Measurements from ENCODE around the gene SNX24.
"Not testable (repeated sequence)": the region's sequence is repeated elsewhere in the genome, so short reads cannot be mapped to it uniquely, and the experiment has no call there.

The SNX24 gene

DNA sequence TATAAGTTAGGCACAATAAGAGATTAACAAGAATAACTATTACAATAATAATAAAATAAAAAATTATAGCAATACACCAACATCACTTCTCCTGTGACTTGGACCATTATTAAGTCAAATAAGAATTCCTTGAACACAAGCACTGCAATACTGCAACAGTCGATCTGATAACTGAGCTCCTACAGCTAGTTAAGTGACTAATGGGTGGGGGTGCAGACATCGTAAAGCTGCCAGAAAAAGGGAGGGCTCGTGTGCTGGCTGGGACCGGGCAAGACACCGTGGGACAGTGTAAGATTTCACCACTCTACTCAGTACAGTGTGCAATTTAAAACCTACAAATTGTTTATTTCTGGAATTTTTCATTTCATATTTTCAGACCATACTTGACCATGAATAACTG is 78.8 kb downstream of the SNX24 start:
- no peak for DNase-seq

DNA sequence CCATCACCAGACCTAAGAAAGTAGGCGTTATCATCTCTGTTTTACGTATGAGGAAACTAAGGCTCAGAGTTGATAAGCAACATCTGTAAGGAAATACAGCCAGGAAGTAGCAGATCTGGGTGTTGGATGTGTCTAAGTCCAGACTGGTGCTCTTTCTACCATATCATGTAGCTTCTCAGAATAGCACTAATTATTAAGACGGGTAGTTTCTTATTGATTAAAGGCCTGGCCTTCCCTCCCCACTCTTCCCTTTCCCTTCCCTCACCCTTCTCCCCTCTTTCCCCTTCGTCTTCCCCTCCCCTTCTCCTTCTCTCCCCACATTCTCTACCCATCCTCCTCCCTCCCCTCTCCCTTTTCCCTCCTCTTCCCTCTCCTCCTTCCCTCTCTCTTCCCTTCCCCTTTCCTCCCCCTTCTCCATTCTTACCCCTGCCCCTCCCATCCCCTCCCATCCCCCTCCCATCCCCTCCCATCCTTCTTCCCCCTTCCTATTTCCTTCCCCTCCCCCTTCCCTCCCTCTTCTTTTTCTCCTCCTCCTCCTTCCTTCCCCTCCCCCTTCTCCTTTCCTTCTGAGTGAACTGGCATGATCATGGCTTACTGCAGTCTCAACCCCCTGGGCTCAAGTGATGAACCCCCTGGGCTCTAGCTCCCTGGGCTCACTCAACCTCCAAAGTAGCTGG is 79.4 kb downstream of the SNX24 start:
- no peak for DNase-seq

DNA sequence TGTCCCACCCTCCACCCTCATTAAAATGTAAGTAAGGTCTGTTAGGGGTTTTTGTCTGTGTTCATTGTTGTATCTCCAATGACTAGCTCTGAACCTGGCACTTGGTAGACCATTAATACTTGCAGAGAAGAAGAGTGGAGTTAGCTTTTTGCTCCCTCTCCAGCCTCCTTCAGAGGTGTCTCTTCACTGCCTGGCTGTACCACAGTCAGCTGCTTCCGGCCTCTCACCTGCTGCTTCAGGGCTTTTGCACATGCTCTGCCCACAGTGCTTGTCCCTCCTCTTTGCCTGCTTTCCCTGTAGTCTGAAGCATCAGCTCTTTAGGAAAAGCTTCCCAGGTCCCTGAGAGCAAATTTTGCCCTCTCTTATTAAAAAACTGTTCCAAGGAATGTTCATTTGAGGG is 83.6 kb downstream of the SNX24 start:
- no peak for DNase-seq

DNA sequence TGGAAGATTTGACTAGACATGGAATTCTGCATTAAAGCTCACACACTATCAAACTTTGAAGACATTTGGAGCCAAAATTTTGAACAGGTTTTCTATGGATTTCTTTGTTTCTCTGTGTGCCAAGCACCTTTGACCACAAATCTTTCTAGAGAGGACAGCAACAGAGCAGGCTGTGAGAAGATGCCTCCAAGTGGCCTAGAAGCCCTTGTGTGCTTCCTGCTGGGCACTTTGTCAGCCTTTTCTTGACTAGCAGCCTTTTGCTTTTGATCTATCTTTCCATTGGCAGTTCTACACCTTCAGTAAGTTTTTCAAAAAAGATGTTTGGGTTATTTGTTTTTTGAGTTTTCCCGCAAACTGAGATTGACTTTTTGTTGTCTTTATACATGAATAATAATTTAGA is 84.6 kb downstream of the SNX24 start:
- DNase-seq = no peak

DNA sequence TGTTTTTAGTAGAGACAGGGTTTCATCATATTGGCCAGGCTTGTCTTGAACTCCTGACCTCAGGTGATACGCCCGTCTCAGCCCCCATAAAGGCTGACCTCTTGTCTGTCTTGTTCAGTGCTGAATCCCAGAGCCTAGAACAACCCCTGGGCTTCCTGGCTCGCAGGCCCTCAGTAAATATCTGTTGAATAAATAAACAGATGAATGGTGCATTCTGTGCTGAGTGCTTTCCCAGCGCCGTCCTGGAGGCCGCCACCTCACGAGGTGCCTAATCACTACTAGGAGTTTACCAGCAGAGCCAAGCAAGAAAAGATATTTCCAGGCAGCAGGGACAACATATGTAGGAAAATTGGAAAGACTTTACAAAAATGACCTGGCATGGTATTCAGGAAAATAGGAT is 88.5 kb downstream of the SNX24 start:
- no peak for DNase-seq

DNA sequence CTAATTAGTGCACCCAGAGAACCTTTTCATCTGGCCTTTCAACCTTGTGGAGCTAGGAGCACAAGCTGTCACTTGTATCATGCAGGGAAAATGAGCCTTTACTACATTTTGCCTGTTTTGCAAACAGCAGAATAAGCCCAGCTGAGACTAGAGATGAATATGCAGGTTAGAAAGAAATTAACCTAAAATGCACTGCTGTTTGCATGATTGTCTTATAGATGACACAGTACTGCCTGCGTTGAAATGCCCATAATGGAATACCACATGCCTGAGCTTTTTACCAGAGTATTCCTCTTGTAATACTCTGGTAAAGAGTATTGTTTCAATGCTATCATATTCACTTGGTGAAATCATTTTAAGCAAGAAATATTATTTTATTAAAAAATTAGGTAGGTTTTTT is 90.7 kb downstream of the SNX24 start:
- no peak for DNase-seq

DNA sequence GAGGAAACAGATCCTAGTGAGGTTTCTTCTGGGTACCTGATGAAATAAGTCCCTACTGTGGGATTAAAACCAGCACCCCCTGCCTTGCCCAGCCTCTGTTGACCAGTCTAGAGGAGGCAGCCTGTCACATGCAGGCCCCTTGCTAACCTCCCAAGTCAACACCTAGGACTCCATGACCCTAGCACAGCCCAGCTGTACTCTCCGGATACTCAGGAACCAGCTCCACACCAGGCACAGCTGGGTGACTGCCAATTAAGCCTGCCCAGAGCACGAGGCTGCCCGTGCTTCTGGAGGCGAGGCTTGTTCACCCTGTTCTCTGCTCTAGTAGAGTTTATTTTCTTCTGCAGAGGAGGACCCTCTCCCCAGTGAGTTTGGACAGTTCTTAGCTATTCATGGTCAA is 92.5 kb downstream of the SNX24 start:
- no peak for DNase-seq

DNA sequence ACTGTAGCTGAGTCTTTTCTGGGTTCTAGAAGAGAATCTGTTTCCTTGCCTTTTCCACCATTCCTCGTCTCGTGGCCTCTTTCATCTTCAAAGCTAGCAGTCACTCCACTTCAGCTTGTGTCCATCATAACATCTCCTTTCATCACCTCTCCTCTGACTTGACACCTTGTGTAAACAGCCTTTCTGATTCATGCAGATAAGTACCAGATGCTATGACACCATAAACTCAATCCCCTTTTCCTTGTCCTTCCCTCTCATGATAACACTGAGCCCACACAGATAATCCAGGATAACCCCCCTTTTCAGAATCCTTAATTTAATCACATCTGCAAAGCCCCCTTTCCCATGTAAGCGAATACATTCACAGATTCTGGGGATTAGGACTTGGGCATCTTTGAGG is 95.5 kb downstream of the SNX24 start:
- DNase-seq = no peak

DNA sequence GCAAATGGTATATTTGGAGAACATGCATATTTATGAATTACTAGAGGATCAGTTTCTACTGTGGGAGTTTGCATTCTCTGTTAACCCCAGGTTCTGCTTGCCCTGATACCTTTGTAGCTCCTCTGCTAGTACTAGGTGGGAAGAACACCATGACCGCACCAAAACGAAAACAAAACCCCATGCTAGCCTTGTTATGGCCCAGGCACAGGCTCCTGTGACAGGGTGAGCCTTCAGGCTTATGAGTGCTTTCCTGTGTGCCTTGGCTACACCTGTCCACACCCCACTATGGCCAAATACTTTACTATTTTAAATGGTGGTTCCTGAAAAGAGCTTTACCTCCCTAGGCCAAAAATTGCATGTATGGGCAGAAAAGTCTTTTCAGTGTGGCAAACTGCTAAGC is 96.3 kb downstream of the SNX24 start:
- no peak for DNase-seq

DNA sequence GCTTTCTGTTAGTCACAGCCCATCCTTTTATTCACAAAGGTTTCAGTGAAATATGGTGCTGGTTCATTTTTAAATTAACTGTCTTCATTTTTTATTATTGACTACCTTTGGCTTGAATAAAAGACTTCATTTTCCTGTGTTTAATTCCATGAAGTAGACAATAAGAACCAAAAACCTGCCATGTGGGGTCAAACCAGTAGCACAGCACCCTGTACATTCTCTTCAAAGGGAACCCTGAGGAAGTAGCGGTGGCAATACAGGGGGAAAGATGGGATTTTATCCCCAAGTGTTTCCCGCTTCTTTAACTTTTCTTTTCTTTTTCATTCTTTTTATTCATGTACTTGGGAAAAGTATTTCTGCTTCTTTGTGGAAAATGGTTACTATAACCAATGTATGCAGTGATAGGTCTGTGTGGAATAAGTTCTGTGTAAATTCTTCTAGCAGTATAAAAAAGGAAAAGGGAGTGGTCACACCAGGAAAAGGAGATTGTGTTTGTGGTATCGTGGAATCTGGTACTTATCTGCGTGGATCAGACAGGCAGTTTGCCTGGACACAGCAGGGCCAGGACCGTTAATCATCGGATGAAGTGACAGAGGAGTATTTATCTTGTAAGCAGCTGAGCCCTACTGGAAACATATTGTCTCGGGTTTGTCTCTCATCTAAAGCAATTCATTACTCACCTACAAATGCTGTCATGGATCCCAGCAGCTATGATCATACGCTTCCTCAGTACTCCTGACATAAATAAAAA is 96.9 kb downstream of the SNX24 start:
- no peak for DNase-seq

DNA sequence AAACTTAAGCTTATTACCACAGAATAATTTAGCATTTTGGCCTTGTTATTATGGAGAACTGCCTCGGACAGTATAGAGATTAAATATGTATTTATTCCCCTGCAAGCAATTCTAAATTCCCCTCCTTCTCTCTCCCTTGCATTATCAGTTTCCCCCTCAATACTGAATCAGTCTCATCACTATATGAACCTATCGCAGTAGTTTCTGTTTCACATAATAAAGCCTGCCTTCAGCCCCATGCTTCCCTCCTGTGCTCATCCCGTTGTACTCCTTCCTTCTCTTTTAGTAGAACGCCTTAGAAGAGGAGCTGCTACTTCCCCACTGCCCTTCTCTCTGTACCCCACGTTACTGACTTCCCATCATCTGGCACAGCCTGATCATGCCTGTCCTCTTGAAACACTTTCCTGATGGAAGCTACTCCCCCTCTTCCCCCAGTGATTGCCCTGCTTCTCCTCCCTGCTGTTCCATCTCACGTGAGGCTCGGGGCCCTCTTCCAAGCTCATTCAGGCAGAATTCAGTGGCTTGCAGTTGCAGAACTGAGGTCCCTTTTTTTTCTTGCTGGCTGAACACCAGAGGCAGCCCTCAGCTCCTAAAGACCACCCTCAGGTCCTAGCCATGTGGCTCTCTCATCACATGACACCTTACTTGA is 97.8 kb downstream of the SNX24 start:
- no peak for DNase-seq

DNA sequence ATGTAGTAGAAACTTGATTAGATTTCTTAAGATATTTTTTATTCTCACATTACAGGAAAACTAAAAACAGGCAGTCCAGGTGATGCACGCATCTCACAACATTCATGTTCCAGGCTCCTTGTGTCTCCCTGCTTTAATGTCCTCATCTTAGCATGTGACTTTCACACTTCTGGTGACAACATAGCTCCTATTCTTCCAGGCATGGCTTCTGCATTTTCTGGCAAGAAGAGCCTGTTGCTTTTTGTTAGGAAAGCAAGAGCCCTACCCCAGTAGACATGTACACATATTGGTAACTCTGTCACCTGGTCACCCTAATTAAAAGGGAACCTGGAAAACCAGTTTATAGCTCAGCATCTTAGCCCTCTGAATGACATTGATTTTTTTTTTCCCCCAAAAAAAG is 98.6 kb downstream of the SNX24 start:
- DNase-seq = no peak

DNA sequence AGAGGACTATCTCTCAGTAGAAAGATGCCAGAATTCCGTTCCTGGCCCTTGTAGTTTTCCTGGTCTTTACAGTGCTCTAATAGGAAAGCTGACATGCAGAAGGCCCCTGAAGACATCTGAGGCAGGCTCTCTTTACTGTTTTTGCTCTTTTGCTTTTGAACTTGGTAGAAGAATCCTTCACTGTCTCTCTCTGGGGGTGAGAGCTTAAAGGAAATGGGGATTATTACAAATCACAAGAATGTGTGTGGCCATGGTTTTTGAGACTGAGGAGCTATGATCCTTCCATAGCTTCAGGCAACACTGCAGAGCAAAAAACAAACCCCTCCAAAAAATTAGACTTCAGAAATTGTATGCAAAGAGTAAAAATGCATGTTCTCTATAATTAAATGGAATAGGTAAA is 102.0 kb downstream of the SNX24 start:
- DNase-seq = no peak

DNA sequence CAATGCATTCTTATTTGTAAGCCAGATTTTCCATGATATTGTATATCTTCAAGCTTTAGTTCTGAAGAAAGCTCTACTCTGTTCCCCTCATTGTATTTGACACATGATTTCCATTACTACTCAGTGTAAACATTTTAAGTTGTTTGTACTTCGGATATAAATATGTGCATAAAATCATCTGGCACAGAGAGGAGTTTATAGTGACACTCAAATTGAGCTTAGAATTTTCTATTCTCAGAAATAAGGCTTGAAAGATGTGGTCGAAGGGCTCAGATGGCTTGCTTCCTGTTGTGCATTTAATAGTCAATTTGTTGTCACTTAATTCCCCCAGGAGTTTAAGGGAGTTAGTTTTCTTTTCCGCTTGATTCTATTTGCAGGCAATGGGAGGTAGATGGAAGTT is 102.4 kb downstream of the SNX24 start:
- DNase-seq = no peak

DNA sequence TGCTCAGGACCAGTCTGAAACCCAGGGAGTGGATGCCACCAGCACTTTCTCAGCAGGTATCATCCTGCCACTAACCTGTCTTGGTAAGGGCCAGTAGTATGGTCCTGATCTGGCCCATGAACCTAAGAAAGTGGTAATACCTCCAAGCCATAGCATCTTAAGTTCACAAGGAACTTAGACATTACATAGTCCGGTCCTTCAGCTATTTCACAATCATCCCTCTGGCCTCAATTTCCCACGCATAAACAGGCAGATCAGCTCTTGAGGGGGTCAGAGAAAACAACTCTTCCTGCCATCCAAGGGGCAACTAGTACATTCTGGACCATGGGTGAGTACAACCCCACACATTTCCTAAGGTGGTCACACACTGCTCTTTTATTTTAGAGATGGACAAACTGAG is 102.9 kb downstream of the SNX24 start:
- no peak for DNase-seq

DNA sequence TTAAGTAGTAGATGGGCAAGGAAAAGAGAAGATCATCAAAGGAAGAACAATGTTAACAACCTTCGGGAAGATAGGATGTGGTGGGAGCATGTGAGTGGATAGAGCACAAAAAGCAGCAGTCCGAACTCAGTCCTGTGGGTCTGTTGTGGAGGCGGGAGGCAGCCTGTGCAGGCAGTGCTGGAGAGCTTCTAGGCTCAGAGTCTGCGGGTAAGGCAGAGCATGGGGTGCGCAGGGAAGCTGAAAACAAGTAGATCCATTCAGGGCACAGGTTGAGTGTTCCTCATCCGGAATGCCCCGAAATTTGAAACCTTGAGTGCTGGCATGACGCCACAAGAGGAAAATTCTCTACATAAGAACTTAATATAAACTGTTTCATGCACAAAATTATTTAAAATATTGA is 106.2 kb downstream of the SNX24 start:
- DNase-seq = no peak

DNA sequence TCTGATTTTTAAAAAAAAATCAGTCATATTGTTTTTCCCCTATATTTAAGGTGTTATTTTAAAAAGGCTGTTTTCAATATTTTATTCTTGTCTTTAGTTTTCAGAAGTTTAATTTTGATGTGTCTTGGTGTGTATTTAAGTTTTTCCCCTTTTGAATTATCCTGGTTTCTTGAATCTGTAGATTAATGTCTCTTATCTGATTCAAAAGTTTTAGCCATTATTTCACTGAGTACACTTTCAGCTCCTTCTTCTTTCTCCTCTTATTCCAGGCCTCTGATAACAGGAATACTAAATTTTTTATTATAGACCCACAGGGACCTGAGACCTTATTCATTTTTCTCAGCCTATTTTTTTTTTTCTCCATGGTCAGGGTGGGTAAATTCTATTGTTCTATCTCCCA is 109.3 kb downstream of the SNX24 start:
- no peak for DNase-seq

DNA sequence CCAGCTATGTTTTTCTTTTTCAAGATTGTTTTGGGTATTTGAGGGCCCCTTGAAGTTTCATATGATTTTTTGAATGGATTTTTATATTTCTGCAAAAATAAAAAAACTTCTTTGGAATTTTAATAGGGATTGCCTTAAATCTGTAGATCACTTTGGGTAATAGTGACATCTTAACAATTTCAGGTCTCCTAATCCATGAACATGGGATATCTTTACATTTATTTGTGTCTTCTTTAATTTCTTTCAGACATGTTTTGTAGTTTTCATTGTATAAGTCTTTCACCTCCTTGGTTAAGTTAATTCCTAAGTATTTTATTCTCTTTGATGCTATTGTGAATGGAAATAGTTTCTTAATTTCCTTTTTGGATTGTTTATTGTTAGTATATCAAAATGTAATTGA is 112.0 kb downstream of the SNX24 start:
- no peak for DNase-seq

DNA sequence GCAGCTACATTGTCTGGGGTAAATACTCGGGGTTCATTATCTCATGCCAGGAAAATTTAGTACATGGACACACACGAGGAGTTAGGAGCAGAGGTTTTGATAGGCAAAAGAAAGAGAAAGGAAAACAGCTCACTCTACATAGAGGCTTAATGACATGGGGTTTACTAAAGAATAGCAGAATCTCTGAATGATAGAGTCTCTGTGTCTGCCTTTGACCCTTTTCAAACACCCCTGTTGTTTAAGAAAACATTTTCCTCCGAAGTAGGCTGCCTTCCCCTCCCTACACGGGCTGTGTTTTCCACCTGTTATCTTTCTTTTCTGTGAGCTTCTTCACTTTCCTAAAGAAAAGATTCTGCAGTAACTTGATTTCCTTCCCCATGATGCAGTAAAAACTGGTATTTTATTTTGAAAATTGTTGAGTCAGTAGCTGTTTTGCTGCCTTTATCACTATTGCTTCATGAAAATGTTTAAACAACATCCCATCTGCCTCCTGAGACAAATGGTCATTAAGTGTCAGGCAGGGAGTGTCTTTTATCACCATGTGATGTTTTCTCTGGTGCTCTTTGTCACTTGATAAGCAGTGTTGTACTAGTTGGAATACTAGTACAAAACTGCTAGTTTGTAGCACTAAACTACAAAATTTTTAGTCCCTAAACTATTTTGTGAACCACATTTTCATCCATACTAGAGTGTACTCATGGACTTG is 114.5 kb downstream of the SNX24 start:
- no peak for DNase-seq

DNA sequence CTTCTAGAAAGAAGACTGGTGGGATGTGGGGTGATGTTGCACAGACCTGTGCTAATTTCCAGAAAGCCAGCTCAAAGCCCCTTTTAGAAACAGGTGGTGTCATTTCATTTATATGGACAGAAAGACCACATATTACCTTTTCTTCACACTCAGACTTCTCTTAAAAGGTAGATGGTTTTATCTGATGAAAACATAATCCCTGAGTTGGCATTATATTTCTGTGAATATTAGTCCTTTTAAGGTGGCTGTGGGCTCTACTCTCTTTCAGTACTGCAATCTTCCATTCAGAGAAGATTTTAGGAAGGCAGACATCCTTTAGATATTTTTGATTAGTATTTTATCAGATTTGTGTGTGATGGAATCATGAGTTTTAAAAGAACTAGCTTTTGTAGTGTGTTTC is 117.9 kb downstream of the SNX24 start:
- DNase-seq = no peak

DNA sequence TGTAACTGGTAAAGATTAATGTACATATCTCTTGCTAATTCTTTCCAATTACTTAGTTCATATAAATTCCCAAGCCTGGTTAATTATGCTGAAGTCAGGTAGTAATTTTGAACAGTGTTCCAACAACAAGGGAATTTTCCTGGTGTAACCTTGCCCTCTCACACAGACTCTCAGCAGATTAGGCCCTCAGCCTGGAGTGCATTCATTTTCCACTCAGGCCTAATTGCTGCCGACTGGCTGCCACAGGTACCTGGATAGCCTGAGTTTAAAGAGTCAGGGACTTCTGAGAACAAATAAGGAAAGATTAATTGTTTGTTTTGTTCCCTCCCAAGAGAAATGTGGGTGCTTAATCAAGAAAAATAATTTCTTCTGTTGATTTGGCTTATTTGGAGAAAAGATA is 119.7 kb downstream of the SNX24 start:
- no peak for DNase-seq

DNA sequence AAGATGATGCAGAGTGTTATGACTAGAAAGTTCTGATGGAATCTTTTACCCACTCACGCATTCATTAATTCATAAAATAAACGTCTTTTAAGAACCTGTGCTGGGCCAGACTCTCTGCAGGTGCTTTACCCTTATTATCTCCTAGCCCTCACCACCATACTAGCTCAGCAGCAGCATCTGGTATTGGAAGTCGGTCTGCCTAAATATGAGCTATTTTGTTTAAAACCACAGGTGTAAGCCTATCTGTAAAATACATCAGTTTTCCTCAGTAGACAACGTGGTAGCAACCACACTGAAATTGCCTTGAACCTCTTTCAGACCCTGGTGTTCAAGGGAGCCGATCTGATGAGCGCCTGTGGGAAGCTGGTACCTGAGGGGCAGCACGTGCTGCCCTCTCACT is 121.7 kb downstream of the SNX24 start:
- DNase-seq = no peak

DNA sequence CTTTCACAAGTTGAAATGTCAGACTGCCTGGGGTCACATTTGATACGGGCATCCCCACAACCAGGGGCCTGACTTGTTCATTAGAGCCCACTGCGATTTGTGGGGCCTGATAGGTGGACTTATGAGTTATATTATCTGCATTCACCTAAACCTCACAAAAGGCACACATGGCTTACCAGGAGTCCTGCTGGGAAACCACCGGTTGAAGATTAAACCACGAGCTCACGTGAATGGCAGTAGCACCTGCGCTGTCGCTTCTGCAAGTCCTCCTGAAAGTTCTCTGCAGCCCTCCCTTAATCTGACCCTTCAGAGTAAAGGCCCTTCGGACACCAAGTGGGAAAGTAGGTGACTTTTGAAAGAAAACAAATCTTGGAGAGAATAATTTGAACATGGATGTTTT is 122.2 kb downstream of the SNX24 start:
- DNase-seq = no peak

DNA sequence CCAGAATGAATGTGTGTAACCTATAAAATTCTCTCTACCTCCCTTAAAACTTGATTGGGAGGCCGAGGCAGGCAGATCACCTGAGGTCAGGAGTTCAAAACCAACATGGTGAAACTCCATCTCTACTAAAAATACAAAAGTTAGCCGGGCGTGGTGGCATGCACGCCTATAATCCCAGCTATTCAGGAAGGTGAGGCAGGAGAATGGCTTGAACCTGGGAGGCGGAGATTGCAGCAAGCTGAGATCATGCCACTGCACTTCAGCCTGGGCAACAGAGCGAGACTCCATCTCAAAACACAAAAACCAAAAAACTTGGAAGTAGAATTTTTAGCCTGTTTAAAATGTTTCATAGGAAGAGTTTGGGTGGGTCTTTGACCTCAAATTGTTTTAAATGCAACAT is 122.6 kb downstream of the SNX24 start:
- not testable (repeated sequence) for DNase-seq

Data from MV-4-11 (cell line).